EL (cell line): ENCODE data around the gene ALG14.
"Not testable (repeated sequence)": the region's sequence is repeated elsewhere in the genome, so short reads cannot be mapped to it uniquely, and the experiment has no call there.

ENCODE experiments used
- DNase-seq: peaks from one replicate; pipeline ENCODE4 v3.0.0-alpha.2; 2016

ALG14 gene

DNA sequence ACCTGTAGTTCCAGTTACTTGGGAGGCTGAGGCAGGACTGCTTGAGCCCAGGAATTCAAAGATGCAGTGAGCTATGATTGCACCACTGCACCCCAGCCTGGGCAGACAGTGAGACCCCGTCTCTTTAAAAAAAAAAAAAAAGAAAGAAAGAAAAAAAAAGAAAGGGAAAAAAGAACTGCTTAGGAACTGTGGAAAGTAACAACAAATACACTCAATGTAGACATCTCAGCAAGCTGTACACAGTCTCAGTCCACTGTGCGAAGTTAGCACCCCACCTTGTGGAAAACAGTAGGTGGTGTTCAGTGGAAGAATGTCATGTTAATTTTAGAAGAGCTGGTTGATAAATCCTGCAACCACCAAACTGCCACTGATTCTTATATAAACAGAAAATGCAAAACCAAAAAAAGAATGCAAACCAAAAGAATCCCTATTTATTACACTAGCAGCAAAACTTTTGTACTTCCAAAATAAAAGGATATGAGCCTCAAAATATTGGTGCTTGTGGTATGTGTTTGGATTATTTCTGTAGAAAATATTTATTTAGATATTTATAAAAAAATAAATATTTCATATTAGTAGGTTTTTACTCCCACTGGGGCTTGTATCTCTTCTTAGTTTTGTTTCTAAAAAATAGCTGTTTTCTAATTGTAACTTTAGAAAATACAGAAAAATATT is 31.1 kb downstream of the ALG14 start:
- DNase-seq: peak; percentile 80

GRCh38 chr1:95040032-95040525 is 32.7 kb downstream of the ALG14 start:
- no peak for DNase-seq

DNA sequence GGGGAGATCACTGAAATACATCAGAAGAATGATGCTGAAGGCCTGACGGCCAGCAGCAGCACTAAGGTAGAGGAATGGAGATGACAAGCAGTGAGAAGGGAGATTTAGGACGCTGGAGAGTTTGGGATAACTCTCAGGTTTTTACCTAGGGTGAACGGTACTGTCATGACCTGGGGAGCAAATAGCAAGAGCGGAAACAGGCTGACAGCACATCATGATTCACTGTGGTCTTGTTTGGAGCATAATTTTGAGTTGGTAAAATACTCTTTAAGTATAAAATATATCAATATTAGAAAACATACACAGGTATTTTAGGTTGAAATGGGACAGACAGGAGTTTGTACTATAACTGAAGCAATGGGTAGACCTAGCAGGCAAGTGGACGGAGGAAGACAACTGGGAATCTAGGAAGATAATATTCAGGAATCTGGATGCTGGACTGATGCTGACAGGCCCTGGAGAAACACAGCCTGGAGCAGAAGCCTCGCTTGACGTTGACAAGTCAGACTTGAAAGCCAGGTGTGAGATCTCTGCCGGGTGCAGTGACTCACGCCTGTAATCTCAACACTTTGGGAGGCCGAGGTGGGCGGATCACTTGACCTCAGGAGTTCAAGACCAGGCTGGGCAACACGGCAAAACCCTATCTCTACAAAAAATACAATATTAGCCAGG is 33.3 kb downstream of the ALG14 start:
- DNase-seq: no peak

- peak; percentile 91 for DNase-seq
Measured at GRCh38 chr1:95035536-95035935, 37.2 kb downstream of the ALG14 start.

DNA sequence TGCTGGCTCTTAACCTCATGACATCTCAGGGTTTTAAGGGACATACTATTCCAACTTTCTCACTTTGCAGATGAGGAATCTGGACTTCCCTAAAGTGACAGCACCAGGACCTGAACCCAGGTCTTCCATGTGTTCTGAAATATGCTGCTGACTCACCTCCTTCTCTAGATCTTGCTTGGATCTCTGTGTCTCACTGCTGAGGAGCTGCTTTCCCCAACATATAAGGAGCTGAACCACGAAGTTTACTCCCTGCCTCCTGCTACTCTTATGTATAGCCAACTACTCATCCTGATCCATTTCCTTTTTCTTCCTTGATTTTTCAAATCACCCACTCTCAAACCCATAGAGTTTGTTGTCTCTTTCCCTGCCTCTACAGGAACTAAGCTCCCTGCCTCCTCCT is 38.2 kb downstream of the ALG14 start:
- DNase-seq: peak; percentile 41

GRCh38 chr1:95033843-95034242 is 38.9 kb downstream of the ALG14 start:
- no peak for DNase-seq

DNA sequence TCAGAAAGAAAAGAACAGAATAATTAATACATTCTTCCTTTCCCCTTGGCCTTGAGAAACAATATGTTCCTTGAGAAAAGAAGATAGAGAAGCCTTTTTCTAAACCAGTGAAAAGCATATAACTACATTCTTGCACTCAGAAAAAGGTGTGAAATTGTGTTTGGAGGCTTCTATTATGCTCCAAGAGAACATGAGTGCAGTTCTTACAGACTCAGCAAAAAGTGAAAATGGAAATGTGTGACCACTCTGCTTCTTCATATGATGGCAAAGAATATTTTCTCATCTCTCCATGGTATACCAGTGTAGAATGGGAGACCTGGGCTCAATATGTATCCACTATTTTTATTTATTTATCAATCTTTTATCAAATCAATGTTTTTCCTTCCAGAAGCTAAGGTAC is 43.2 kb downstream of the ALG14 start:
- DNase-seq: no peak

DNA sequence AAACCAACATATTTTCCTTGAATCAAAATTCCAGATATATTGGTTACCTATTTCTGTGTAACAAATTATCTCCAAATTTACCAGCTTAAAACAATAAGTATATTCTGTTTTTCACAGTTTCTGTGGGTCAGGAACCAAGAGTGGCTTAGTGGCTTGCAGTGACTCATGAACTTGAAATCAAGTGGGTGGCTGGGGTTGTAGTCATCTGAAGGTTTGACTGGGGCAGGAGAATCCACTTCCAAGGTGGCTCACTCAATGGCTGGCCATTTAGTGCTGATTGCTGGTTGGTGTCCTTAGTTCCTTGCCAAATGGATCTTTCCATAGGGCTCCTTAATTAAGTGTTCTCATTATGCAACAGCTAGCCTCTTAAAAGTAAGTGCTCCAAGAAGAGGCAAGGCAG is 43.8 kb downstream of the ALG14 start:
- DNase-seq: no peak

DNA sequence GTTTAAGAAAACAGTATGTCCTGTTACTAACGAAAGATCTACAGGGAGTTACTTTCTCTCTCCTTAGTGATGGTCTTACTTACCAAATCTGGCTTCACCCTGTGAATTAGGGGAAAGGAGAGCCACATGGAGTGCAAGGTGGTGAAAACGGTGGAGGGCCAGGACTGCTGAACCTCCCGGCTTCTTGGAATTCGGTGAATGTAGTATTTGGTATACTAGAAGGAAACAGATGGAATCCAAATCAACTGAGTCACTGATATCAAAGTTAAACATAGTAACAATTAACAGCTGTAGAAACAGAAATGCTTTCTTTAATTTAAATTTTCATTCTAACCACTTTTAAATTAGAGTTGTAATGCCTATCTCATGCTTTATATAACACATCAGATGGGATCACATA is 45.7 kb downstream of the ALG14 start:
- peak; percentile 41 for DNase-seq

- peak; percentile 90 for DNase-seq
Measured at GRCh38 chr1:95023399-95024043, 49.2 kb downstream of the ALG14 start.

GRCh38 chr1:95022644-95022926 is 50.2 kb downstream of the ALG14 start:
- DNase-seq: no peak

DNA sequence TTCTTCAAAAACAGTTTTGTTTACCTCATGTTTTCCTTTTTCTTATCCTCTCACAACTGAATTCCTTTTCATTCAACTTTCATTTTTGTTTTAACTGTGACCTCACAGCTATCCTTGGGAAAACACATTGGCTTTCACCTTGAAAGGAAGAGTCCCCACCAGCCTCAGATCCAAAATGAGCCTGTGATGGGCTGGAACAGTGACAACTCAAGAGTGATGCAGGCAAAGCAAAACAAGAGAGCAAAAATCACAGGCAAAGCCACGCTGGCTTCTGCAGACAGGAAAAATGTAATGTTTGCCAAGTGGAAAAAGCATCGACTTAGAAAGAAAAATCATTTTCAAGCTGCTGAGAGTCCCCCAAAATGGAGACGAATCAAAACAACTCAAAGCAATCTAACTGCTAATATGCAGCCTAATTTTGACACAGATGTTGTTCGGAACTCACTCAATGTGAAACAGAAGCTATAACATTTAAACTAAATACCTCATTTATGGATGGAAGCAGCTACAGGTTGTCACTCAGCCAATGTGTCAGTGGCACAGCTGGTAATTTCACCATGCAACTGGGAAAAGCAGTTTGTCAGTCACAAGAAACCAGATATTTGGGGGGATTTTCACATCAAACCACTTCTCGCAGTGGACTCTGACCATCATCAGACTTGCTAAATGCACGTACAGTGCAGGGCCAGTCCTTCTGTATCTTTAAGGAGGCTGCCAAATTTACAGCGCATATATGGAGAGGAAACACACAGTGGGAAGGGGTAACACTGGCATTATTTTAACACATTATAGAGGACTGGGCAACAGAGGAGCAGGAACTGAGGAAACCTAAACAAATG is 50.7 kb downstream of the ALG14 start:
- no peak for DNase-seq

GRCh38 chr1:95021119-95021518 is 51.6 kb downstream of the ALG14 start:
- no peak for DNase-seq

- not testable (repeated sequence) for DNase-seq
Measured at GRCh38 chr1:95019466-95019865, 53.3 kb downstream of the ALG14 start.

DNA sequence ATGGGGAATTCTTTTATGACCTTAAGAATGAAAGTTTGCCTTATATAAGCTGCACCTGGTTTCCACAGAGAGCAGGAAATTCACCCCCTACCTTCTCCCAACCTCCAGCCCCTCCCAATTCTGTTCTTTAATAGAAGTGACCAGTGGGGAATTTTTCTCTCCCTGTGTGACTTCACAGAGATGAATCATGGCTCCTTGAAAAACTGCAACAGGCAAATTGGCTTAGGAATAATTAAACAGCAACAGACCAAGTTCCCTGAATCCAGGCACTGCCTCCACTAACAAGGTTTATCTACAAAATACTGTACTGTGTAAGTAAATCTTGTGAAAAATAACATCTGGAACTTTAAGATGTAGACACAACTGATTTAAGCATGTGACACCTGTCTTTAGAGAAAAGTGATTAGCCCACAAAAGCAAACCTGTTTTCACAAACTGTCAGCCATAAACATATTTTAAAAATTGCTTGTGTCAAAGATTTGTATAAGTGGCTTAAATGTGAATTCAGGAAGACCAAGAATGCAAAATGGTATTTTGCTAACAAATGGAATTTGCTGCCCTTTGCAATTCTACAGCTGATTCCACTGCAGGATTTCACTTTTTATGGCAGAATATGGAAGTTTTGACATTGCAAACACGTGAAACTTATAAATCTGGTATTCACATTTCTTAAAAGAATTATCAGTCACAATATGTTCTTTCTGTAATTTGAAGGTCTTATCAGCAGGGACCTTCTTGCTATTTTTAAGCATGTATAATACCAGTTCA is 54.0 kb downstream of the ALG14 start:
- DNase-seq: peak; percentile 51

DNA sequence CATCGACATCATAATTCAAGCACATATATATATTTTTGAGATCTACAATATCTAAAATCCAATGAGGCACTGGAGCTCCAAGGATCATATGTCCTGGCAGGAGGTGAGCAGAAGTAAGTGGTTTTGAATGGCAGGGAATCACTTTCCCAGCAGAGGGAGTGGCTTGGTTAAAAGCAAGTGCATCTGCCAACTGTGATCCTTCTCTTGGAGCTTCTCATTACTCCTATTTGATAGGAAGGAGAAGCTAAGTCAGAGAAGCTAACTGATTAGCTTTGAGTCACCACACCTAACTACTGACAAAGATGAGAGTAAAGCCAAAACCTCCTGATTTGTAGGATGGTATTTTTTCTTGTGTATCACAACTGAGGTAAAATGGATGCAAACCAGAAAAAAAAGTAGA is 55.0 kb downstream of the ALG14 start:
- DNase-seq: no peak

GRCh38 chr1:95015076-95015475 is 57.7 kb downstream of the ALG14 start:
- DNase-seq: no peak

- no peak for DNase-seq
Measured at GRCh38 chr1:95013950-95014574, 58.7 kb downstream of the ALG14 start.

GRCh38 chr1:95012389-95012788 is 60.4 kb downstream of the ALG14 start:
- DNase-seq: peak; percentile 91

DNA sequence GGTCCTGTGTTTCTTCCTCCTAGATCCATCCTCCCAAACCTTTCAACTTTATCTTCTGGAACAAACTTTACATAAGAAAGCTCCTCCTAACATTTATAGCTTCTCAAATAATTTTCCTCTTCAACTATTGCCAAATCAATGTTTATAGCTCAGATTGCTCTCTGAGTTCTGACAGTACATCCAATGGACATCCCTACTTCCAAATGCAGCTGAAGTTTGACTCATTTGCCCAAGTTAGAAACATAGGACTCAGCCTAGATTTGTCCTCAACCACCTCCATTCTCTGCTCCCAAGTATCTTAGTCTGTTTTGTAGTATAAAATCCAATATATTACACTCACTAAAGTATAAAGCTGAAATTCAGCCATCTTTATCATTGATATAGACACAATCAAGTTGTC is 62.6 kb downstream of the ALG14 start:
- DNase-seq: no peak

DNA sequence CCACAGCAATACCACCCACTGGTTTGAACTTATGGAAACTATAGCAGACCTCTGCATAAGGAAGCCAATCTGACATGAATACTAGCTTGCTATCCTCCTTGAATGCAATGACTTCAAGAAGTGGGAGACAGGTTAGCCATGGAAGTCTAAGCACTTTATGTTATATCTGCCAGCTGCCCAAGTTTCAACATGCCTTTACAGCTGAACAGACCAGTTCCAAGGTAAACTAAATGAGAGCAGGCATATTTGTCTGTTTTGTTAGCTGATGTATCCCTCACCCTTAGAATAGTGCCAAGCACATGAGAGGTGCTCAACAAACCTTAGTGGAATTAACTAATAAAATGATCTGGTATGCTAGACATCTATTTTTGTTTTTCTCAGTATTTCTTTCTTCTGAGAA is 65.1 kb downstream of the ALG14 start:
- no peak for DNase-seq

GRCh38 chr1:95006681-95007080 is 66.1 kb downstream of the ALG14 start:
- no peak for DNase-seq
